ENCODE results near the gene RPTOR.

DNA sequence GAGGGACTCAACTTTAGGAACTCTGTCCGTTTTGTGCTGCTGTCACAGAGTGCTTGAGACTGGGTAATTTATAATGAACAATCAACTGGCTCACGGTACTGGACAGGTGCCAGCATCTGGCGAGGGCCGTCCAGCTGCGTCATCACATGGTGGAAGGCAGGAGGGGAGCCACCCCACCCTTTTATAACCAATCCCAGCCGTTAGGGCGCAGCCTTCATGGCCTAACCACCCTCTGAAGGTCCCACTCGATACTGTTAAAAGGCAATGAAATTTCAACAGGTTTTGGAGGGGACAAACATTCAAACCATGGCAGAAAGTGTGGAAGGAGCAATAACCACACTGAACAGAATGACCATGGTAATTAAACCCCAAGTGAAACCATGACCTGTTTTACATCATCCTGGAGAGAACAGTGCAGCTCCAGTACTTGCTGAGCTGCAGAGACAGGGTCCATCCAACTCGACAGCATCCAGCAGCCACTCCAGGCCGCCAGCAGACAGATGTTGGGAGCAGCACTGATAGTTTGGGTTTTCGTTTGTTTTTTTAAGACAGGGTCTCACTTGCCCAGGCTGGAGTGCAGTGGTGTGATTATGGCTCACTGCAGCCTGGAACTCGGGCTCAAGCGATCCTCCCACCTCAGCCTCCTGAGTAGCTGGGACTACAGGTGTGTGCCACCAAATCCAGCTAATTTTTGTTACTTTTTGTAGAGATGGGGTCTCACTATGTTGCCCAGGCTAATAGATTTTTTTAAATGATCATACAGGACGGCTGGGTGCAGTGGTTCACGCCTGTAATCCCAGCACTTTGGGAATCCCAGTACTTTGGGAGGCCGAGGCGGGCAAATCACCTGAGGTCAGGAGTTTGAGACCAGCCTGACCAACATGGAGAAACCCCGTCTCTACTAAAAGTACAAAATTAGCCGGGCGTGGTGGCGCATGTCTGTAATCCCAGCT lies 458.0 kb downstream of the RPTOR start:
- TF ChIP-seq, protein P1, sequence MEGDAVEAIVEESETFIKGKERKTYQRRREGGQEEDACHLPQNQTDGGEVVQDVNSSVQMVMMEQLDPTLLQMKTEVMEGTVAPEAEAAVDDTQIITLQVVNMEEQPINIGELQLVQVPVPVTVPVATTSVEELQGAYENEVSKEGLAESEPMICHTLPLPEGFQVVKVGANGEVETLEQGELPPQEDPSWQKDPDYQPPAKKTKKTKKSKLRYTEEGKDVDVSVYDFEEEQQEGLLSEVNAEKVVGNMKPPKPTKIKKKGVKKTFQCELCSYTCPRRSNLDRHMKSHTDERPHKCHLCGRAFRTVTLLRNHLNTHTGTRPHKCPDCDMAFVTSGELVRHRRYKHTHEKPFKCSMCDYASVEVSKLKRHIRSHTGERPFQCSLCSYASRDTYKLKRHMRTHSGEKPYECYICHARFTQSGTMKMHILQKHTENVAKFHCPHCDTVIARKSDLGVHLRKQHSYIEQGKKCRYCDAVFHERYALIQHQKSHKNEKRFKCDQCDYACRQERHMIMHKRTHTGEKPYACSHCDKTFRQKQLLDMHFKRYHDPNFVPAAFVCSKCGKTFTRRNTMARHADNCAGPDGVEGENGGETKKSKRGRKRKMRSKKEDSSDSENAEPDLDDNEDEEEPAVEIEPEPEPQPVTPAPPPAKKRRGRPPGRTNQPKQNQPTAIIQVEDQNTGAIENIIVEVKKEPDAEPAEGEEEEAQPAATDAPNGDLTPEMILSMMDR (conservative IDR thresholded peaks at IDR 0.05 in 1 of 2, IDR thresholded peaks at IDR 0.05 in 1 of 2; ENCODE audit: low read depth in 1 of 2, low read length in 2 of 2) = no peak
- TF ChIP-seq EZH2 (IDR thresholded peaks at IDR 0.05; ENCODE audit: low read length, missing control alignments) = no peak
